ES-I3 (cell line): Measurements from ENCODE around the gene MEX3A.
A peak's percentile ranks its signal among the peaks of the same experiment; 100 is the strongest.
"Not testable (repeated sequence)": the region's sequence is repeated elsewhere in the genome, so short reads cannot be mapped to it uniquely, and the experiment has no call there.

Experiments used
- H3K36me3 ChIP-seq: 2 replicates; pipeline ENCODE4 v1.6.1; 2013; ENCODE audit warnings: mild to moderate bottlenecking, low read length, control low read depth, moderate library complexity; ENCODE audit not compliant: insufficient read depth
- H3K4me1 ChIP-seq: 2 replicates; pipeline ENCODE4 v1.6.1; 2013; ENCODE audit warnings: mild to moderate bottlenecking, control low read depth, low read length; ENCODE audit not compliant: insufficient read depth
- H3K9ac ChIP-seq: 2 replicates; pipeline ENCODE4 v1.6.1; 2013; ENCODE audit warnings: low read depth, mild to moderate bottlenecking, low read length, moderate library complexity
- H3K9me3 ChIP-seq: 2 replicates; pipeline ENCODE4 v1.6.1; 2013; ENCODE audit warnings: mild to moderate bottlenecking, low read length, moderate library complexity; ENCODE audit not compliant: control insufficient read depth, insufficient read depth

The MEX3A gene

DNA sequence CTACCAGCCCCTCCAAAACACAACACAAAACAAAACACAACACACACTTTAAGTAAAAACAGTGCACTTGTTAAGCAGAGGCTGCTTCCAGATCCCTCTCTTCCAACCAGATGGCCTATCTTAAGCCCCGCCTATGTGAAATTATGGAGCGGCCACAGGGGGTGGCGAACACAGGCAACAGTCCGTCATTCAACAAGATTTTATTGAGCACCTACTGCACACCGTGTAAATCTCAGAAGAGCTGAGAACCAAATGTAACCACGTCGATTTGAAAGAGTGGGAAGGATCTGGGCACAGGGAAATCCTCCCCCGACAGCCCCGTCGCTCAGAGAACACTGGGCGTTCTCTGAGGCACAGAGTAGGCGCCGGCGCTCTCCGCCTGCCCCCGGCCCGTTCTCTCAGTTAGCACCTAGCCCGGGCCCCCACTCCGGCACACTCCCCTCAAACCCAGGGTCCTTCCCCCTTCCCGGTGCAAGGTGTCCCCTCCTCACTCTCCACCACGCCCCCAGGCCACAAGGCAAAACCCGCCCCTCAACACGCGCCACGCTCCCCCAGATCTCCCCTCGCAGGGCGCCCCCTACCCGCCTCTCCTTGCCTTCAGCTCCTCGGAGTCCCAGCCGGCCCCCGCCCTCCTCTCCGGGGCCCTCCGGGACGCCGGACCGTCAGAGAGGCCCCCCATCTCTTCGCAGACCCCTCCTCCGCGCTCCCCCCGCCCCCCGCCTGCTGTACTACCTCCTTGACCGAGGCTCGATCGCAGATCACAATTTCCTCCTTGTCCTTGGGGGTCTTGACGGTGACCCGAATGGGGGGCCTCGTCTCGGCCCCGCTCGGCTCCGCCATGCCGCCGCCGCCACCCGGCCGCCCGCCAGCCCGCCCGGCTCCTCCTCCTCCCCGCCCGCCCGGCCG, 29.1 kb downstream of the MEX3A start:
- Histone ChIP-seq H3K36me3 (no peaks in the 10 kb centered on the region), H3K9me3 (no peaks in the 10 kb centered on the region), H3K4me1 (no peaks in the 10 kb centered on the region; the same call in 1 of the 2 replicates), H3K9ac (peak overlapping the region; percentile 66)

DNA sequence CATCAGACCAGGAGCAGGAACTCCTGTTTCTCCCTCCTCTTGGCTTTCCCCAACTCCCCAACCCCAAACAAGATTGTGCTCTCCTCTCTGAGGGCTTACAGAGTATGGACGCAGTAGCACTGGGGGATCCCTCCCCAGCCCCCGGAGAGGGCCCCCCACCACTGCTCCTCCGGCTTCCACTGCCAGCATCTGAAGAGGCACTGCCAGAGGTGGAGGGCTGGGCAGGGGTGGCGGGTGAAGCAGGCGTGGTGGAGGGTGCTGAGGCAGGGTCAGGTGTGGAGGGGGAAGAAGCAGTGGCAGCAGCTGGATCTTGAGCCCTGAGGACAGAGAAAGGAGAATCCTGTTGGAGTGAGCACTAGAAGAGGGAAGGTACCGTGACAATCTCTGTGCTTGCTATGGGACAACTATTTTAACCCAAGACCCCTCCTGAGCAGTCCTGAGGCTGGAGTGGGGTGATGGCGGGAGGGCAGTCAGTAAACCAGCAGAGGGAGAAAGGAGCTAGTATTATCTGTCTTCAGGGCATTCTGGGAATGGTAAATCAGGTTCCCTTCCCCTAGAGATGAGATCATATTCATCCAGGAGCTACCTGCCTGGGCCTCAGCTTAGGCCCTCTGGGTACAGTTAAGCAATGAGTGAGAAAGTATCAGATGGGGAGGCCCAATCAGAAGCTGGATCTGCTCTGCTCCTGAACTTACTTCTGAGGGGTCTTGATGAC, 31.1 kb downstream of the MEX3A start:
- Histone ChIP-seq H3K9me3 (no peaks in the 10 kb centered on the region), H3K36me3 (no peaks in the 10 kb centered on the region), H3K4me1 (no peaks in the 10 kb centered on the region; the same call in 1 of the 2 replicates), H3K9ac (no peak overlapping the region)

GRCh38 chr1:156050376-156050775, 31.9 kb downstream of the MEX3A start:
- Histone ChIP-seq H3K9me3 (no peaks in the 10 kb centered on the region), H3K36me3 (no peaks in the 10 kb centered on the region), H3K9ac (no peak overlapping the region), H3K4me1 (no peaks in the 10 kb centered on the region; the same call in 1 of the 2 replicates)

GRCh38 chr1:156048663-156049258, 33.5 kb downstream of the MEX3A start:
- no peaks in the 10 kb centered on the region for H3K36me3 ChIP-seq
- H3K9ac ChIP-seq = no peak overlapping the region
- H3K9me3 ChIP-seq = no peaks in the 10 kb centered on the region
- H3K4me1 ChIP-seq = no peaks in the 10 kb centered on the region; the same call in 1 of the 2 replicates

DNA sequence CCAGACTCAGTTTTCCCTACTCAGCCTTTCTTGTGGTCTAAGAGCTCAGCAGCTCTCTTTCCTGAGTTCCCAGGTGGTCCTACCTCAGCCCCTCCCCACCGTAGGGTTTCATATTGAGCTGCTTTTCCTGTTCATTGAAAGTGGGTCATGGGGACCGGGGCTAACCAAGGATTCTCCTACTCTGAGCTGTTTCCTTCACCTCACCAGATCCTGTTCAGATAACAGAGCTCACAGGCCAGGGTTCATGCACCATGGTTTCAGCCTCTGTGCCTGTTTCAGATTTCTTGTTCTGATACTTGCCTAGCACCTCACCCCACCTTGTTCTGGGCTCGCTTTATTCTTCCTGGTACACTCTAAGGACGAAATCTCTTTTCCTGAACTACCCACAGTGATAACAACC, 37.2 kb downstream of the MEX3A start:
- no peaks in the 10 kb centered on the region for H3K9me3 ChIP-seq
- H3K9ac ChIP-seq = no peak overlapping the region
- peaks cover 2% of the 10 kb centered on the region; the same call in 1 of the 2 replicates for H3K36me3 ChIP-seq
- H3K4me1 ChIP-seq = no peaks in the 10 kb centered on the region

GRCh38 chr1:156042828-156043227, 39.4 kb downstream of the MEX3A start:
- no peak overlapping the region for H3K9ac ChIP-seq
- no peaks in the 10 kb centered on the region for H3K9me3 ChIP-seq
- H3K4me1 ChIP-seq = no peaks in the 10 kb centered on the region
- peaks cover 2% of the 10 kb centered on the region; the same call in 1 of the 2 replicates for H3K36me3 ChIP-seq

DNA sequence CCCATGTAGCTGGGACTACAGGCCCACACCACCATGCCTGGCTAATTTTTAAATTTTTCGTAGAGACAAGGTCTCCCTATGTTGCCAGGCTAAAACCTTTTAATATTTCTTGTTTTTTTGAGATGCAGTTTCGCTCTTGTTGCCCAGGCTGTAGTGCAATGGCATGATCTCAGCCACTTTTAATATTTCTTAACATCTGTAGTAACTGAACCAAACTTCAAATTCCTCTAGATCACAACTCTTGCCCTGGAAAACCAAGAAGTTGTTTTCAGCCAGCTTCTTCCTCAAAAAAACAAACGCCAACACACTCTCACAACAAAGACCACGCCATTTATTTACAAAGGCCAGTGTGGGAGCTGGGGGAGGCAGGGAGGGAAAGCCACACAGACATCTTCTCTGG, 47.3 kb downstream of the MEX3A start:
- H3K9me3 ChIP-seq, H3K4me1 ChIP-seq, H3K36me3 ChIP-seq, H3K9ac ChIP-seq: not testable (repeated sequence)

DNA sequence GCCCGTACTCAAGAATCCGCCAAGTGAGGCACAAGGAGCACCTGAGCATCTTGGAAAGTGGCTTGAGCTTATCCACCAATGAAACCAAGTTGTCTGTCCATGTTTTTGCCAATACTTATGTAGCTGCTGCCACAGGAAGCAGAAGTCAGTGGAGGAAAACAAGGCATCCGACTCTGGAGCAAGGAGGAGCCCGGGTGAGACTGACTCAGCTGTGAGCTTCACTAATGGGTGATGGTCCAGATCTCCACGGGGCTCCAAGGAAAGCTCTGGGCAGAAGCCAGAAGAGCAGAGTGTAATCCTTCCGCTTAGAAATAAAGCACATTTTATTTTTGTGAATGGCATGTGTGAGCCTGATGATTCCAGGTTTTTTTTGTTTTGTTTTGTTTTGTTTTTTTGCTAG, 49.3 kb downstream of the MEX3A start:
- H3K9me3 ChIP-seq = no peaks in the 10 kb centered on the region
- H3K36me3 ChIP-seq = no peaks in the 10 kb centered on the region
- H3K4me1 ChIP-seq = no peaks in the 10 kb centered on the region
- no peak overlapping the region for H3K9ac ChIP-seq

GRCh38 chr1:156026588-156026987, 55.7 kb downstream of the MEX3A start:
- Histone ChIP-seq H3K9me3 (no peaks in the 10 kb centered on the region), H3K36me3 (no peaks in the 10 kb centered on the region), H3K4me1 (no peaks in the 10 kb centered on the region; the same call in 1 of the 2 replicates), H3K9ac (no peak overlapping the region)

GRCh38 chr1:156025876-156026275, 56.4 kb downstream of the MEX3A start:
- no peak overlapping the region for H3K9ac ChIP-seq
- no peaks in the 10 kb centered on the region for H3K36me3 ChIP-seq
- H3K9me3 ChIP-seq = no peaks in the 10 kb centered on the region
- H3K4me1 ChIP-seq = no peaks in the 10 kb centered on the region; the same call in 1 of the 2 replicates

DNA sequence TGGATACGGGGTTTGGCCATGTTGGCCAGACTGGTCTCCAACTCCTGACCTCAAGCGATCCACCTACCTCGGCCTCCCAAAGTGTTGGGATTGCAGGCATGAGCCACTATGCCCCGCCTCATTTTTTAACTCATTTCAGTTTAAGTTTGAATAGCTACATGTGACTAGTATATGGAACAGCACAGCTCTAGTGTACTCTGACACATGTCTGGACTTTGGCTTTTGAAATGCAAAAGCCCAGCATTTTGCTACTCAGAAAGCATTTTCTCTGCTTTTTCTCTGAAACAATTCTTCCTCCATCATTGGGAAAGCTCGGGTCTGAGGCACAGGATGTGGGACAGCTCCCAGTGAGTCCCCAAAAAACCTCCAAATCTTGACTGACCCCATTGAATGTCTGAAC, 57.5 kb downstream of the MEX3A start:
- no peaks in the 10 kb centered on the region; the same call in 1 of the 2 replicates for H3K36me3 ChIP-seq
- H3K9me3 ChIP-seq = no peaks in the 10 kb centered on the region
- H3K9ac ChIP-seq = no peak overlapping the region
- no peaks in the 10 kb centered on the region; the same call in 1 of the 2 replicates for H3K4me1 ChIP-seq
